Calu3 (cell line): ENCODE measurements around the gene GCH1. TPM values are rescaled to one million over a fixed set of nuclear protein-coding genes. Genes with fewer than 3 reads are reported as not detected.
A peak's percentile ranks its signal among the peaks of the same experiment; 100 is the strongest.

ENCODE experiments used
- BruUV-seq: library from RNA; stranded (reverse); fragments of 400-500 nt; replicated peaks from 2 replicates; lab custom pipeline; 2021; lab: Mats Ljungman, UMichigan
- CTCF ChIA-PET: fragments of 300-600 bp; sonication (Branson Sonifier 250); formaldehyde crosslinking; loops from one replicate; lab custom pipeline; 2022; ENCODE audit warnings: antibody characterized with exemption; lab: Charles Lee
- DNase-seq: peaks from one replicate; pipeline ENCODE4 v3.0.0; 2022
- H3K27ac Mint-ChIP-seq: one replicate; pipeline ENCODE4 v1.8.0; 2022; ENCODE audit warnings: mixed read lengths; ENCODE audit not compliant: unreplicated experiment
- H3K27me3 Mint-ChIP-seq: one replicate; pipeline ENCODE4 v1.8.0; 2022; ENCODE audit warnings: mixed read lengths; ENCODE audit not compliant: unreplicated experiment
- H3K36me3 Mint-ChIP-seq: one replicate; pipeline ENCODE4 v1.8.0; 2022; ENCODE audit warnings: mild to moderate bottlenecking, moderate library complexity, mixed read lengths; ENCODE audit not compliant: insufficient read depth, unreplicated experiment
- H3K4me1 Mint-ChIP-seq: one replicate; pipeline ENCODE4 v1.8.0; 2022; ENCODE audit warnings: mild to moderate bottlenecking, low read depth, mixed read lengths; ENCODE audit not compliant: unreplicated experiment
- H3K4me3 Mint-ChIP-seq: one replicate; pipeline ENCODE4 v1.8.0; 2022; ENCODE audit warnings: mild to moderate bottlenecking, low read depth, moderate library complexity, mixed read lengths; ENCODE audit not compliant: unreplicated experiment
- H3K9me3 Mint-ChIP-seq: one replicate; pipeline ENCODE4 v1.8.0; 2022; ENCODE audit warnings: low read depth, mixed read lengths; ENCODE audit not compliant: unreplicated experiment
- intact Hi-C: fragments of 100-400 bp; cut with micrococcal nuclease; formaldehyde crosslinking; loops from one replicate; pipeline ENCODE4 v1.10.0; 2022; ENCODE audit not compliant: unreplicated experiment
- total RNA-seq: library from RNA; stranded (reverse); gene quantifications from 2 replicates; pipeline ENCODE4 v1.2.3, GENCODE V29; 2022
- TF ChIP-seq, protein P1 (sequence below): fragments of 200-600 bp; IDR thresholded peaks from one replicate; pipeline ENCODE4 v1.8.0; 2022; ENCODE audit warnings: antibody characterized with exemption; ENCODE audit not compliant: unreplicated experiment

GCH1 gene
- total RNA-seq, 1 experiment from 2014 or later, result 6.8 TPM

DNA sequence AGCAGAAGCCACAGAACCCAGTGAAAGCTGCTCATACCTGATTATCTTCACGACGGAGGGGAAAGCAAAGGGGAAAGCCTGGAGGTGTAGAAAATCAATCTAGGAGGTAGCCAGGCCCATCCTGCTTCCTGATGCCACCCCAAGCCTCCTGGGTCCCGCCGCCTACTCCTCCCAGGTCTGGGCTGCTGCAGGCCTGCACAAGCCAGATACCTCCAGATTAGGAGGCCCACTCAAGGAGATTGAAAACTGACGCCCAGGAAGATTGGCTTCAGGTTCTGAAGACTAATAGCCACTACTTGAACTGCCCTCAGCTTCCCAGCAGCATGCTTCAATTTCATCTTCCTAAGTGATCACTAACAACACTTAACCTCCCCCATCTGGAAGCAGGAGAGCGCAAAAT, 87.1 kb downstream of the GCH1 start:
- no peak for DNase-seq
- Mint-ChIP-seq H3K36me3 (no peaks in the 10 kb centered on the region), H3K4me1 (peaks cover 13% of the 10 kb centered on the region), H3K9me3 (no peaks in the 10 kb centered on the region), H3K4me3 (peak overlapping the region; percentile 20), H3K27me3 (peaks cover 42% of the 10 kb centered on the region), H3K27ac (peak overlapping the region; percentile 7)
- TF ChIP-seq, protein P1, sequence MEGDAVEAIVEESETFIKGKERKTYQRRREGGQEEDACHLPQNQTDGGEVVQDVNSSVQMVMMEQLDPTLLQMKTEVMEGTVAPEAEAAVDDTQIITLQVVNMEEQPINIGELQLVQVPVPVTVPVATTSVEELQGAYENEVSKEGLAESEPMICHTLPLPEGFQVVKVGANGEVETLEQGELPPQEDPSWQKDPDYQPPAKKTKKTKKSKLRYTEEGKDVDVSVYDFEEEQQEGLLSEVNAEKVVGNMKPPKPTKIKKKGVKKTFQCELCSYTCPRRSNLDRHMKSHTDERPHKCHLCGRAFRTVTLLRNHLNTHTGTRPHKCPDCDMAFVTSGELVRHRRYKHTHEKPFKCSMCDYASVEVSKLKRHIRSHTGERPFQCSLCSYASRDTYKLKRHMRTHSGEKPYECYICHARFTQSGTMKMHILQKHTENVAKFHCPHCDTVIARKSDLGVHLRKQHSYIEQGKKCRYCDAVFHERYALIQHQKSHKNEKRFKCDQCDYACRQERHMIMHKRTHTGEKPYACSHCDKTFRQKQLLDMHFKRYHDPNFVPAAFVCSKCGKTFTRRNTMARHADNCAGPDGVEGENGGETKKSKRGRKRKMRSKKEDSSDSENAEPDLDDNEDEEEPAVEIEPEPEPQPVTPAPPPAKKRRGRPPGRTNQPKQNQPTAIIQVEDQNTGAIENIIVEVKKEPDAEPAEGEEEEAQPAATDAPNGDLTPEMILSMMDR, result no peak
- CTCF ChIA-PET, result no interaction called here
- no TSS peak for BruUV-seq
- intact Hi-C loops, result no loop called here

DNA sequence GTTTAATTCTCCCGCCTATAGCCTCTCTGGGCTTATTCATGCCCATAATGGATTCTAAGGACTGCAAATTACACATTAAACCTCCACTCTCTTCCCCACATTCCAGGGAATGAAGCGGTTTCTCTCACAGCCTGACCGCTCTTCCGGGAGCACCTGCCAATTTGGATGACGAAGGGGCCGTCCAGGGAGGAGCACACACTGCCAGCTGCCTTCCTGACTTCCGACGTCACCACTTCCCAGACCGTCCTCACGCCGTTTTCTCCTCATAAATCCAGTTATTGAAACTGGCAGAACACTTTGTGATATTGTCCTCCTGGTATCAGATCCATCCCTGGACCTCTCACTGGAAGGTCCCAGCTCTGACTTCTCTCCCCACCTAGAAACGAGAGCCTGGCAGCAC, 87.6 kb downstream of the GCH1 start:
- Mint-ChIP-seq H3K27me3 (peaks cover 37% of the 10 kb centered on the region), H3K9me3 (no peaks in the 10 kb centered on the region), H3K4me1 (peaks cover 13% of the 10 kb centered on the region), H3K27ac (peak overlapping the region; percentile 7), H3K36me3 (no peaks in the 10 kb centered on the region), H3K4me3 (peak overlapping the region; percentile 20)
- TF ChIP-seq, protein P1, result no peak
- BruUV-seq, result no TSS peak
- intact Hi-C loops, result no loop called here
- CTCF ChIA-PET, result interaction anchor here (0.6 kb wide), 1 partner anchor 55 kb away, joined by 3 read pairs; no protein-coding TSS in a partner anchor
- DNase-seq, result peak; percentile 44

DNA sequence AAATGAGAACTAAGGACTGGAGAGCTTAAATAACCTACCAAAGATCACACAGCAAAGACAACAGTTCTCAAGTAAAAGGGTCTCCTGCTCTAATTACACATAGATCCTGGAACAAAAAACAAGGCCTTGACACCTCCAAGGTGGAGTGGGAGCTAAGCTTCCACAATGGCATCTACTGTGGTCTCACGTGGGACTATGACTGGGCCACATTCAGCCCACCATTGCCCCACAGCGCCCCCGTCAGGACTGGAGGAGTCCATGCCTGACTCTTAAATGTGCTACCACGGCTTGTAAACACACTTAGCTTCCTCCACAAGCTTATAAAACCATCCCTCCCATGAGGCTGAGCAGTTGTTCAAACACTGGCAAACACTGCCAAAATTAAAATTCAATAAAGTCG, 88.5 kb downstream of the GCH1 start:
- H3K4me1 Mint-ChIP-seq, result peaks cover 13% of the 10 kb centered on the region
- TF ChIP-seq, protein P1, result no peak
- no TSS peak for BruUV-seq
- no peak overlapping the region for H3K4me3 Mint-ChIP-seq
- H3K27me3 Mint-ChIP-seq, result peaks cover 28% of the 10 kb centered on the region
- DNase-seq, result peak; percentile 21
- intact Hi-C loops, result no loop called here
- no peaks in the 10 kb centered on the region for H3K9me3 Mint-ChIP-seq
- H3K27ac Mint-ChIP-seq, result no peak overlapping the region
- CTCF ChIA-PET, result no interaction called here
- H3K36me3 Mint-ChIP-seq, result no peaks in the 10 kb centered on the region

DNA sequence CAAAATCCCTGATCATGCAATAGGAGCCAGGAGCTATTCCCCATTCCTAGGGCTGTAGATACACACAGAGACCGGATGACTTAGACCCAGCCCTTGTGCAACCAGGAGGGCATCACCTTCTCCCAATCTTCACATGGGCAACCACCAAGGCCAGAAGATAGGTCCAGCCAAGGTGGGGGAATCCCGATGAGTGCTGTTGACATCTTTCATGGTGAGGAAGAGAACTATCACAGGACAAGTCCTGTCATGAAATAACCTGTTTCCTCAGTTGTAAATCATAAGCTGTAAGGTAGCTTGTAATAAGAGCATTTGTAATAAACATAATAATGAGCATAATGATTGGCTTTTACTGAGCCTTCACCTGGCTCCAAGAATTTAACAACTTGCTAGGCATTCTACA, 89.5 kb downstream of the GCH1 start:
- Mint-ChIP-seq H3K27me3 (peaks cover 27% of the 10 kb centered on the region), H3K36me3 (no peaks in the 10 kb centered on the region), H3K9me3 (no peaks in the 10 kb centered on the region), H3K4me3 (no peak overlapping the region), H3K27ac (no peak overlapping the region), H3K4me1 (peaks cover 13% of the 10 kb centered on the region)
- BruUV-seq, result no TSS peak
- CTCF ChIA-PET, result interaction anchor here (0.6 kb wide), 2 partner anchors 19 to 219 kb away, joined by 3 to 4 read pairs; no protein-coding TSS in a partner anchor
- TF ChIP-seq, protein P1, result no peak
- intact Hi-C loops, result no loop called here
- no peak for DNase-seq
